Heart left ventricle (tissue), 16 donors: ENCODE data around the gene SLC2A9. TPM values are rescaled to one million over a fixed set of nuclear protein-coding genes. Genes with fewer than 3 reads are reported as not detected.

Source experiments
- ATAC-seq, 4 donors: fragments of 200-7000 bp; cut with Tn5 transposase; one replicate each; pipeline ENCODE4 v1.9.1; 2020 to 2022; ENCODE audit warnings: moderate library complexity in 4 of 4, mild to moderate bottlenecking in 3 of 4, moderate number of reproducible peaks in 1 of 4
- DNase-seq, 5 donors: peaks; one replicate each; pipeline ENCODE4 v3.0.0-alpha.2; 2020
- H3K27ac ChIP-seq, 12 donors: fragments of 200-600 bp; sonication (generic) in 4 of 12; one replicate each; pipeline versions ENCODE4 v1.5.0 to v1.8.0; 2016 to 2022; ENCODE audit warnings: mild to moderate bottlenecking in 2 of 12
- H3K27me3 ChIP-seq, 9 donors: fragments of 200-600 bp; sonication (generic) in 2 of 9; one replicate each; pipeline versions ENCODE4 v1.5.1 to v1.8.0; 2016 to 2022; ENCODE audit warnings: mild to moderate bottlenecking in 3 of 9
- H3K36me3 ChIP-seq, 9 donors: fragments of 200-600 bp; sonication (generic) in 2 of 9; one replicate each; pipeline versions ENCODE4 v1.5.0 to v1.8.0; 2018 to 2022; ENCODE audit warnings: mild to moderate bottlenecking in 2 of 9
- H3K4me1 ChIP-seq, 12 donors: fragments of 200-600 bp; sonication (generic) in 4 of 12; one replicate each; pipeline versions ENCODE4 v1.5.0 to v1.8.0; 2016 to 2022; ENCODE audit warnings: mild to moderate bottlenecking in 3 of 12
- H3K4me3 ChIP-seq, 12 donors: fragments of 200-600 bp; sonication (generic) in 4 of 12; one replicate each; pipeline versions ENCODE4 v1.5.0 to v1.8.0; 2017 to 2022; ENCODE audit warnings: mild to moderate bottlenecking in 9 of 12, moderate library complexity in 4 of 12
- H3K9me3 ChIP-seq, 12 donors: fragments of 200-600 bp; sonication (generic) in 4 of 12; one replicate each; pipeline versions ENCODE4 v1.5.0 to v1.8.0; 2016 to 2022; ENCODE audit warnings: mild to moderate bottlenecking in 1 of 12
- CTCF ChIP-seq, 12 donors: fragments of 200-600 bp; sonication (generic) in 4 of 12; IDR thresholded peaks; one replicate each; pipeline versions ENCODE4 v1.5.0 to v1.8.0; 2018 to 2022; ENCODE audit warnings: antibody characterized with exemption in 12 of 12, mild to moderate bottlenecking in 5 of 12
- POLR2A ChIP-seq, 2 donors: fragments of 450-650 bp; IDR thresholded peaks; one replicate each; pipeline ENCODE4 v1.6.1; 2017; ENCODE audit warnings: antibody characterized with exemption in 2 of 2, mild to moderate bottlenecking in 2 of 2, moderate library complexity in 2 of 2
- WGBS, 4 donors: extraction: QIAGEN DNeasy Blood & Tissue Kit in 2 of 4; methylation state at CpG; one replicate each; pipeline versions ENCODE4 v1.1.5 to v1.1.7; 2013 to 2018; 5-methylcytosine and 5-hydroxymethylcytosine counted together
- intact Hi-C, 10 donors: fragments of 100-400 bp; cut with DNase I; formaldehyde crosslinking; loops; one replicate each; pipeline versions ENCODE4 v1.11.1 to v1.14.2; 2022
- polyA plus RNA-seq, 2 donors: library from polyadenylated mRNA; stranded (reverse); fragments of 200-250 nt; gene quantifications; one replicate each; pipeline ENCODE4 v1.2.3, GENCODE V29; 2013
- total RNA-seq, 9 donors: library from RNA; depleted of rRNA in 2 of 9; stranded (reverse); fragments of >200 nt in 2 of 9; fragmentation: NEBNext Ultra II Directional in 3 of 9; extraction: Animal tissue kit (Norgen Biotek cat#: 25700) in 3 of 9; gene quantifications; one replicate each; pipeline versions ENCODE4 v1.1.0 to v1.2.4, GENCODE V29; 2016 to 2023
- donor health status: ischemic (EF 13 %, LVEDD 7.1; RV severe dilation, severe dysfunction).
- donor health status: healthy with polysubstance abuse.
- donor health status: DM: no; HTN: yes; CAD: no.
- donor health status: DM: no; HTN: no; CAD: no.
- donor health status: ischemic (EF 25% LVEDD 6.9; RV normal size, moderate dysfunction).
- donor health status: ischemic (EF 25% LVEDD 5.7; RV mildly dilated, moderate dysfunction).
- donor health status: healthy.
- donor health status: DM: yes; HTN: yes; CAD: no.
- donor health status: ischemic (EF 35%, LVEDD 5.7; RV mildly dilated, moderate dysfunction).
- donor health status: nonischemic (EF 11% LVEDD 7.7; RV severe dilation, severe dysfunction).
- donor health status: DM: yes; HTN: yes; CAD: no.
- donor health status: PGD.
- donor health status: ischemic (EF 29% LVEDD 5.4; RV normal size, mild dysfunction).
- donor health status: nonischemic (EF 23%, LVEDD 6.1; RV moderate dilation, normal function).

SLC2A9 gene
- total and polyA plus RNA-seq, 11 donors: 1.6 to 15.1 (median 5.1) TPM

- DNase-seq: peak in 1 of 5 donors; percentile 41
- Histone ChIP-seq H3K4me1 (peaks cover 5 to 66% (median 37%) of the 10 kb centered on the region in 12 donors), H3K36me3 (no peaks in the 10 kb centered on the region), H3K9me3 (no peaks in the 10 kb centered on the region), H3K27me3 (no peaks in the 10 kb centered on the region), H3K27ac (peak overlapping the region in 9 of 12 donors; percentile 3 to 91 (median 42)), H3K4me3 (no peak overlapping the region)
- 66 to 78% (median 71%) methylated on average over 7 of the region's 7 CpGs for WGBS, 4 donors
- TF ChIP-seq CTCF (IDR thresholded peaks at IDR 0.05) (no peak), POLR2A (IDR thresholded peaks at IDR 0.05) (no peak)
- intact Hi-C loops: loop anchor here in 4 of 10 donors (5.0 to 10.0 kb wide), 3 partner anchors 91 to 332 kb away; partner anchors contain the start of gene WDR1 (in 3 of the 4)
- no peak for ATAC-seq
Measured at GRCh38 chr4:10023806-10024205, 2.5 kb upstream of the SLC2A9 start.

GRCh38 chr4:10023050-10023419 is 1.7 kb upstream of the SLC2A9 start:
- intact Hi-C loops: loop anchor here in 4 of 10 donors (5.0 to 10.0 kb wide), 3 partner anchors 92 to 331 kb away; partner anchors contain the start of gene WDR1 (in 3 of the 4)
- no peak for ATAC-seq
- DNase-seq: no peak
- no peaks in the 10 kb centered on the region for H3K9me3 ChIP-seq
- TF ChIP-seq CTCF (IDR thresholded peaks at IDR 0.05): no peak
- no peaks in the 10 kb centered on the region for H3K36me3 ChIP-seq
- H3K27ac ChIP-seq: peak overlapping the region in 4 of 12 donors; percentile 13 to 94 (median 66)
- no peaks in the 10 kb centered on the region for H3K27me3 ChIP-seq
- no peak overlapping the region for H3K4me3 ChIP-seq
- WGBS, 4 donors: 92 to 98% (median 96%) methylated on average over 5 of the region's 5 CpGs
- H3K4me1 ChIP-seq: peaks cover 5 to 72% (median 41%) of the 10 kb centered on the region in 12 donors

- H3K27ac ChIP-seq: peak overlapping the region; percentile 35 to 94 (median 86)
- intact Hi-C loops: loop anchor here in 4 of 10 donors (5.0 to 10.0 kb wide), 3 partner anchors 92 to 330 kb away; partner anchors contain the start of gene WDR1 (in 3 of the 4)
- H3K9me3 ChIP-seq: no peaks in the 10 kb centered on the region
- no peaks in the 10 kb centered on the region for H3K36me3 ChIP-seq
- TF ChIP-seq CTCF (IDR thresholded peaks at IDR 0.05) (no peak), POLR2A (IDR thresholded peaks at IDR 0.05) (no peak)
- H3K4me1 ChIP-seq: peaks cover 5 to 74% (median 42%) of the 10 kb centered on the region in 12 donors
- no peak overlapping the region for H3K4me3 ChIP-seq
- DNase-seq (peak in 2 of 5 donors; percentile 66 to 72), ATAC-seq (peak; percentile 8 to 21 (median 15))
- H3K27me3 ChIP-seq: no peaks in the 10 kb centered on the region
- 69 to 76% (median 73%) methylated on average over 14 of the region's 14 CpGs for WGBS, 4 donors
Measured at GRCh38 chr4:10022346-10023049, 1.2 kb upstream of the SLC2A9 start.

- H3K9me3 ChIP-seq: no peaks in the 10 kb centered on the region
- DNase-seq (no peak), ATAC-seq (no peak)
- 82 to 85% (median 83%) methylated on average over 5 of the region's 5 CpGs for WGBS, 4 donors
- peak overlapping the region in 1 of 12 donors; percentile 48 for H3K4me3 ChIP-seq
- H3K4me1 ChIP-seq: peaks cover 5 to 74% (median 42%) of the 10 kb centered on the region in 12 donors
- H3K36me3 ChIP-seq: no peaks in the 10 kb centered on the region
- TF ChIP-seq POLR2A (IDR thresholded peaks at IDR 0.05) (no peak), CTCF (IDR thresholded peaks at IDR 0.05) (no peak)
- intact Hi-C loops: loop anchor here in 4 of 10 donors (5.0 to 10.0 kb wide), 3 partner anchors 93 to 329 kb away; partner anchors contain the start of gene WDR1 (in 3 of the 4)
- H3K27ac ChIP-seq: peak overlapping the region; percentile 41 to 94 (median 86)
- H3K27me3 ChIP-seq: no peaks in the 10 kb centered on the region
Measured at GRCh38 chr4:10021653-10022023, 341 bp upstream of the SLC2A9 start.
